CD14-positive monocyte (primary cell): ENCODE measurements around the gene CABLES2. TPM values are rescaled to one million over a fixed set of nuclear protein-coding genes. Genes with fewer than 3 reads are reported as not detected.

Experiments
- DNase-seq, 3 donors: peaks; one replicate each; pipeline ENCODE4 v3.0.0-alpha.2; 2011 to 2022
- H2AFZ ChIP-seq: 2 replicates; pipeline ENCODE4 v1.6.0; 2012; ENCODE audit warnings: mild to moderate bottlenecking, low read depth, low read length, inconsistent platforms; ENCODE audit not compliant: insufficient read depth, poor library complexity, severe bottlenecking
- H3K27ac ChIP-seq, 2 donors: 1 replicate in 1 of 2; 2 replicates in 1 of 2; pipeline ENCODE4 v1.5.1; 2012 to 2013; ENCODE audit warnings: low read length in 2 of 2, control low read depth in 1 of 2, inconsistent platforms in 1 of 2, low read depth in 1 of 2, mild to moderate bottlenecking in 1 of 2
- H3K27me3 ChIP-seq, 2 donors: one replicate each; pipeline versions ENCODE4 v1.6.0 to v1.6.1; 2011 to 2013; ENCODE audit warnings: low read length in 2 of 2; ENCODE audit not compliant: control insufficient read depth in 2 of 2, insufficient read depth in 2 of 2
- H3K36me3 ChIP-seq, 2 donors: replicated peaks in 1 of 2; 1 replicate in 1 of 2; 2 replicates in 1 of 2; pipeline versions ENCODE4 v1.5.1 to v1.6.1; 2012 to 2013; ENCODE audit warnings: low read length in 2 of 2, control low read depth in 1 of 2, inconsistent platforms in 1 of 2, mild to moderate bottlenecking in 1 of 2; ENCODE audit not compliant: insufficient read depth in 2 of 2, control insufficient read depth in 1 of 2
- H3K4me1 ChIP-seq, 2 donors: 1 replicate in 1 of 2; 2 replicates in 1 of 2; pipeline versions ENCODE4 v1.5.1 to v1.6.1; 2012 to 2013; ENCODE audit warnings: low read length in 2 of 2, control low read depth in 1 of 2, inconsistent platforms in 1 of 2, mild to moderate bottlenecking in 1 of 2, moderate library complexity in 1 of 2; ENCODE audit not compliant: insufficient read depth in 2 of 2, control insufficient read depth in 1 of 2
- H3K4me2 ChIP-seq: replicated peaks from 2 replicates; pipeline ENCODE3; 2012; ENCODE audit warnings: low read length, moderate library complexity, mild to moderate bottlenecking; ENCODE audit not compliant: poor library complexity, severe bottlenecking; ENCODE audit errors: extremely low read depth
- H3K4me3 ChIP-seq, 3 experiments: fragments of 200-600 bp in 1 of 3; sonication (generic) in 1 of 3; replicated peaks in 1 of 3; 1 replicate in 2 of 3; 2 replicates in 1 of 3; pipeline ENCODE4 v1.5.1; 2011 to 2013; ENCODE audit warnings: low read length in 3 of 3, mild to moderate bottlenecking in 3 of 3, control low read depth in 2 of 3, low read depth in 2 of 3, inconsistent platforms in 1 of 3, moderate library complexity in 1 of 3
- H3K79me2 ChIP-seq: 2 replicates; pipeline ENCODE4 v1.6.0; 2012; ENCODE audit warnings: mild to moderate bottlenecking, control low read depth, inconsistent platforms, low read length, moderate library complexity; ENCODE audit not compliant: insufficient read depth
- H3K9ac ChIP-seq: 2 replicates; pipeline ENCODE4 v1.6.0; 2017; ENCODE audit warnings: low read length, mild to moderate bottlenecking; ENCODE audit not compliant: insufficient read depth, poor library complexity, severe bottlenecking
- H3K9me3 ChIP-seq, 2 donors: replicated peaks in 1 of 2; 1 replicate in 1 of 2; 2 replicates in 1 of 2; pipeline versions ENCODE4 v1.5.1 to v1.6.1; 2012 to 2013; ENCODE audit warnings: low read length in 2 of 2, control low read depth in 1 of 2; ENCODE audit not compliant: control insufficient read depth in 1 of 2, insufficient read depth in 1 of 2
- H4K20me1 ChIP-seq: 2 replicates; pipeline ENCODE4 v1.6.0; 2012; ENCODE audit warnings: mild to moderate bottlenecking, low read length, control low read depth, moderate library complexity; ENCODE audit not compliant: insufficient read depth
- H3K27ac Mint-ChIP-seq, 7 donors: one replicate each; pipeline ENCODE4 v1.8.0; 2020; ENCODE audit warnings: mild to moderate bottlenecking in 7 of 7, mixed read lengths in 7 of 7, moderate library complexity in 6 of 7, inconsistent platforms in 2 of 7
- H3K27me3 Mint-ChIP-seq, 3 donors: one replicate each; pipeline ENCODE4 v1.8.0; 2021 to 2022; ENCODE audit warnings: low read depth in 3 of 3, mild to moderate bottlenecking in 3 of 3, mixed read lengths in 3 of 3, moderate library complexity in 3 of 3, inconsistent platforms in 1 of 3
- H3K36me3 Mint-ChIP-seq, 2 donors: one replicate each; pipeline ENCODE4 v1.8.0; 2020; ENCODE audit warnings: mixed read lengths in 2 of 2, inconsistent platforms in 1 of 2, mild to moderate bottlenecking in 1 of 2
- H3K4me1 Mint-ChIP-seq: one replicate; pipeline ENCODE4 v1.8.0; 2020; ENCODE audit warnings: mild to moderate bottlenecking, mixed read lengths
- H3K4me3 Mint-ChIP-seq, 2 donors: one replicate each; pipeline ENCODE4 v1.8.0; 2020; ENCODE audit warnings: mild to moderate bottlenecking in 2 of 2, mixed read lengths in 2 of 2, moderate library complexity in 1 of 2
- H3K9me3 Mint-ChIP-seq, 7 donors: one replicate each; pipeline ENCODE4 v1.8.0; 2020 to 2022; ENCODE audit warnings: mixed read lengths in 7 of 7, mild to moderate bottlenecking in 6 of 7, moderate library complexity in 6 of 7, inconsistent platforms in 2 of 7
- WGBS: methylation state at CpG from one replicate; pipeline ENCODE4 v1.1.5; 2013; ENCODE audit warnings: missing lambda C conversion rate; ENCODE audit not compliant: insufficient coverage; 5-methylcytosine and 5-hydroxymethylcytosine counted together
- intact Hi-C, 2 donors: fragments of 100-400 bp; cut with micrococcal nuclease; formaldehyde crosslinking; loops; one replicate each; pipeline versions ENCODE4 v1.15.0 to v1.15.1; 2023
- polyA plus RNA-seq, 3 donors: library from polyadenylated mRNA; depleted of rRNA in 1 of 3; unstranded in 2 of 3; stranded (reverse) in 1 of 3; fragments of 300-500 nt in 2 of 3; fragments of >200 nt in 1 of 3; fragmentation: Illumina TruSeq in 2 of 3; gene quantifications; 1 replicate in 2 of 3; 2 replicates in 1 of 3; pipeline ENCODE4 v1.2.3, GENCODE V29; 2012 to 2021
- TF ChIP-seq, protein P1 (sequence below): fragments of 200-600 bp; IDR thresholded peaks from one replicate; pipeline ENCODE4 v1.8.0; 2022; ENCODE audit warnings: antibody characterized with exemption, mild to moderate bottlenecking

CABLES2 gene
- polyA plus RNA-seq, 3 donors, result 0.60 to 4.0 (median 0.61) TPM

DNA sequence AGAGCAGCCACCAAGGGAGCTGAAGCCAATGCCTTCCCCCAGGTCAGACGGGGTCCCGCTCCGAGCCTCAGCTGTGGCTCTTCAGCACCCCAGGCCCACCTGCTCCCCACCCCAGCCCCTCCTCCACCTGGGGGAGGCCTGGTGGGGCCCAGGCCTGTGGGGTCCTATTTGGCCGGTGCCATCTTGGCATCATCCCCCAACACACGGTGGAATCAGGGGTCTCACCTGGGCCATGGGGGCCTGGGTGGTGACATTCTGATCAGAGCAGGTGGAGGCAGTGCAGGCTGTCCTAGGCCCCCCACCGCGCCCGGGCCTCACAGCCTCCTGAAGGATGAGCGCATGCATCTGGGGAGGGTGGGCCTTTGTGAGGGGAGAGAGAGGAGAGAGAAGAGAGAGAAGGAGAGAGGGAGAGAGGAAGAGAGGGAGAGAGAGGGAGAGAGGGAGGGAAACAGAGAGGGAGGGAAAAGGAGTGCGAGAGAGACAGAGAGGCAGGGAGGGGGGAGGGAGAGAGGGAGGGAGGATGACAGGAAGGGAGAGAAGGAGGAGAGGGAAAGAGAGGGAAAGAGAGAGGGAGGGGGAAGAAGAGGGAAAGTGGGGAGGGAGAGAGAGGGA is 44.2 kb upstream of the CABLES2 start:
- TF ChIP-seq, protein P1, sequence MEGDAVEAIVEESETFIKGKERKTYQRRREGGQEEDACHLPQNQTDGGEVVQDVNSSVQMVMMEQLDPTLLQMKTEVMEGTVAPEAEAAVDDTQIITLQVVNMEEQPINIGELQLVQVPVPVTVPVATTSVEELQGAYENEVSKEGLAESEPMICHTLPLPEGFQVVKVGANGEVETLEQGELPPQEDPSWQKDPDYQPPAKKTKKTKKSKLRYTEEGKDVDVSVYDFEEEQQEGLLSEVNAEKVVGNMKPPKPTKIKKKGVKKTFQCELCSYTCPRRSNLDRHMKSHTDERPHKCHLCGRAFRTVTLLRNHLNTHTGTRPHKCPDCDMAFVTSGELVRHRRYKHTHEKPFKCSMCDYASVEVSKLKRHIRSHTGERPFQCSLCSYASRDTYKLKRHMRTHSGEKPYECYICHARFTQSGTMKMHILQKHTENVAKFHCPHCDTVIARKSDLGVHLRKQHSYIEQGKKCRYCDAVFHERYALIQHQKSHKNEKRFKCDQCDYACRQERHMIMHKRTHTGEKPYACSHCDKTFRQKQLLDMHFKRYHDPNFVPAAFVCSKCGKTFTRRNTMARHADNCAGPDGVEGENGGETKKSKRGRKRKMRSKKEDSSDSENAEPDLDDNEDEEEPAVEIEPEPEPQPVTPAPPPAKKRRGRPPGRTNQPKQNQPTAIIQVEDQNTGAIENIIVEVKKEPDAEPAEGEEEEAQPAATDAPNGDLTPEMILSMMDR, result no peak
- intact Hi-C loops, result no loop called here
- no peak overlapping the region for H3K27ac ChIP-seq
- H3K9ac ChIP-seq, result no peak overlapping the region
- Mint-ChIP-seq H3K36me3 (no peaks in the 10 kb centered on the region), H3K27me3 (peaks cover 0 to 15% (median 4%) of the 10 kb centered on the region in 3 donors), H3K27ac (no peak overlapping the region), H3K4me3 (no peak overlapping the region), H3K4me1 (no peaks in the 10 kb centered on the region), H3K9me3 (peaks cover 0 to 2% (median 0%) of the 10 kb centered on the region in 7 donors)
- no peaks in the 10 kb centered on the region for H3K36me3 ChIP-seq
- H3K4me2 ChIP-seq, result no peak overlapping the region
- H3K4me3 ChIP-seq, result no peak overlapping the region
- DNase-seq, result no peak
- 73% methylated on average over 5 of the region's 10 CpGs for WGBS
- H3K79me2 ChIP-seq, result no peaks in the 10 kb centered on the region
- no peaks in the 10 kb centered on the region for H4K20me1 ChIP-seq
- no peaks in the 10 kb centered on the region for H3K4me1 ChIP-seq
- no peaks in the 10 kb centered on the region for H3K9me3 ChIP-seq
- H2AFZ ChIP-seq, result no peak overlapping the region
- no peaks in the 10 kb centered on the region for H3K27me3 ChIP-seq

DNA sequence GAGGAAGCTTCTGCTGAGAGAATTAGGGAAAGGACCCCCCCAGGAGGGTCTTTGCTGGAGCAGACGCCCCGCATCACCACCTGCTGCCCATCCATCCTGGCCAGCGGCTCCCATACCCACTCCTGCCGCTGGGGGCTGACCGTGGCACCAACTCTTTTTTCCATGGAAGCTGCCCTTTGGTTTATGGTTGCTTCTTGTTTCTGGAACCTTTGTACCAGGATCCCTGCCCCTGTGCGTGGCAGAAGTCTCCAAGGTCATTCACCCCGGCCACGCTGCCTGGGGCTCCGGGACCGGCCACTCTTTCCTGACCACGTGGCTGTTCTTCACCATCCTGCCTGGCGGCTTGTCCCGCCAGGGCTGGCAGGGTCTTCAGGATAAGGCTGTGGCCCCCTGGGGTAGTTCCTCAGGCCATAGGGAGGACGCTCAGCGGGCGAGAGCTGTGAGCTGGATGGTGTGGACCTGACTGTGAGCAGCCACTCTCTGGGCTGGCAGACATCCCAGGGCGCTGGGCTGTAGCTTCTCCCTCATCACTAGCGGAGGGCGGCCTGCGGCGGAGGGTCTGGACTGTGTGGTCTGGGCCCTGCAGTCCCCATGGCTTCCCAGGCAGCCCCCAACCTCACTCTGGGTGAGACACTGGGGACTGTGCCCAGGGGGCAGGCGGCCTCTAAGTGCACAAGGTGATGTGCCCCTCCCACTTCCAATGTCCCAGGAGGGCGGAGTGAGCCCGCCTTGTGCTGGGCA is 43.0 kb upstream of the CABLES2 start:
- 85% methylated on average over 22 of the region's 24 CpGs for WGBS
- H3K4me2 ChIP-seq, result no peak overlapping the region
- intact Hi-C loops, result no loop called here
- H3K27me3 Mint-ChIP-seq, result peaks cover 1 to 13% (median 1%) of the 10 kb centered on the region in 3 donors
- H3K4me3 Mint-ChIP-seq, result no peak overlapping the region
- H3K9me3 Mint-ChIP-seq, result peaks cover 0 to 2% (median 0%) of the 10 kb centered on the region in 7 donors
- H3K79me2 ChIP-seq, result no peaks in the 10 kb centered on the region
- no peaks in the 10 kb centered on the region for H3K4me1 Mint-ChIP-seq
- no peaks in the 10 kb centered on the region for H3K27me3 ChIP-seq
- no peaks in the 10 kb centered on the region for H4K20me1 ChIP-seq
- TF ChIP-seq, protein P1, result no peak
- H3K27ac Mint-ChIP-seq, result no peak overlapping the region
- H3K9ac ChIP-seq, result no peak overlapping the region
- no peaks in the 10 kb centered on the region for H3K9me3 ChIP-seq
- no peak overlapping the region for H2AFZ ChIP-seq
- no peak overlapping the region for H3K27ac ChIP-seq
- no peak for DNase-seq
- no peaks in the 10 kb centered on the region for H3K36me3 Mint-ChIP-seq
- H3K36me3 ChIP-seq, result no peaks in the 10 kb centered on the region
- H3K4me1 ChIP-seq, result no peaks in the 10 kb centered on the region
- no peak overlapping the region for H3K4me3 ChIP-seq
